CD4-positive, alpha-beta memory T cell (primary cell): ENCODE results near the gene ZC3HAV1. TPM values are rescaled to one million over a fixed set of nuclear protein-coding genes. Genes with fewer than 3 reads are reported as not detected.
A peak's percentile ranks its signal among the peaks of the same experiment; 100 is the strongest.

Source experiments
- CTCF ChIA-PET: fragments of 350-600 bp; sonication (Branson Sonifier 250); formaldehyde crosslinking; loops from one replicate; lab custom pipeline; 2021; ENCODE audit warnings: inconsistent platforms; ENCODE audit not compliant: partially characterized antibody; lab: Charles Lee
- POLR2A ChIA-PET: fragments of 350-600 bp; sonication (Branson Sonifier 250); formaldehyde crosslinking; loops from one replicate; lab custom pipeline; 2021; ENCODE audit not compliant: partially characterized antibody; lab: Charles Lee
- DNase-seq, 5 donors: peaks; one replicate each; pipeline versions ENCODE4 v3.0.0 to v3.0.0-alpha.2; 2020 to 2022; ENCODE audit warnings: mixed read lengths in 1 of 5
- H3K27ac ChIP-seq: one replicate; pipeline ENCODE4 v1.7.0; 2013; ENCODE audit warnings: low read depth, low read length
- H3K27me3 ChIP-seq: 2 replicates; pipeline ENCODE4 v1.7.0; 2013; ENCODE audit warnings: mild to moderate bottlenecking, low read length, moderate library complexity; ENCODE audit not compliant: insufficient read depth
- H3K36me3 ChIP-seq: 2 replicates; pipeline ENCODE4 v1.7.0; 2013; ENCODE audit warnings: mild to moderate bottlenecking, low read length, moderate library complexity; ENCODE audit not compliant: insufficient read depth
- H3K4me1 ChIP-seq: 2 replicates; pipeline ENCODE4 v1.7.0; 2013; ENCODE audit warnings: mild to moderate bottlenecking, low read length, moderate library complexity; ENCODE audit not compliant: insufficient read depth
- H3K4me3 ChIP-seq, 2 donors: one replicate each; pipeline ENCODE4 v1.7.0; 2013; ENCODE audit warnings: low read length in 2 of 2, mild to moderate bottlenecking in 1 of 2
- H3K9me3 ChIP-seq, 2 donors: one replicate each; pipeline ENCODE4 v1.7.0; 2013; ENCODE audit warnings: low read length in 2 of 2, control low read depth in 1 of 2; ENCODE audit not compliant: control insufficient read depth in 1 of 2
- H3K27ac Mint-ChIP-seq, 7 donors: one replicate each; pipeline ENCODE4 v1.8.0; 2020 to 2021; ENCODE audit warnings: mixed read lengths in 7 of 7, mild to moderate bottlenecking in 6 of 7, inconsistent platforms in 3 of 7, moderate library complexity in 3 of 7
- H3K27me3 Mint-ChIP-seq, 2 donors: one replicate each; pipeline ENCODE4 v1.8.0; 2020 to 2021; ENCODE audit warnings: mixed read lengths in 2 of 2
- H3K36me3 Mint-ChIP-seq, 2 donors: one replicate each; pipeline ENCODE4 v1.8.0; 2020 to 2021; ENCODE audit warnings: mixed read lengths in 2 of 2, inconsistent platforms in 1 of 2, mild to moderate bottlenecking in 1 of 2
- H3K4me1 Mint-ChIP-seq, 4 donors: one replicate each; pipeline ENCODE4 v1.8.0; 2020 to 2021; ENCODE audit warnings: mixed read lengths in 4 of 4, mild to moderate bottlenecking in 1 of 4
- H3K4me3 Mint-ChIP-seq, 8 donors: one replicate each; pipeline ENCODE4 v1.8.0; 2020 to 2021; ENCODE audit warnings: mixed read lengths in 8 of 8, mild to moderate bottlenecking in 7 of 8, moderate library complexity in 6 of 8, inconsistent platforms in 3 of 8
- H3K9me3 Mint-ChIP-seq, 8 donors: one replicate each; pipeline ENCODE4 v1.8.0; 2020 to 2021; ENCODE audit warnings: mixed read lengths in 8 of 8, mild to moderate bottlenecking in 5 of 8, inconsistent platforms in 3 of 8, moderate library complexity in 1 of 8
- intact Hi-C: fragments of 100-400 bp; cut with micrococcal nuclease; formaldehyde crosslinking; loops from one replicate; pipeline ENCODE4 v1.15.1; 2023
- polyA plus RNA-seq, 2 donors: library from polyadenylated mRNA; unstranded; fragments of 300-500 nt; fragmentation: Illumina TruSeq; gene quantifications; one replicate each; pipeline ENCODE4 v1.2.3, GENCODE V29; 2021
- total RNA-seq, 2 experiments: library from RNA; stranded (reverse); gene quantifications; one replicate each; pipeline ENCODE4 v1.2.3, GENCODE V29; 2021

ZC3HAV1 gene
- total and polyA plus RNA-seq, 4 experiments from 2014 or later, result 150 to 169 (median 157) TPM

DNA sequence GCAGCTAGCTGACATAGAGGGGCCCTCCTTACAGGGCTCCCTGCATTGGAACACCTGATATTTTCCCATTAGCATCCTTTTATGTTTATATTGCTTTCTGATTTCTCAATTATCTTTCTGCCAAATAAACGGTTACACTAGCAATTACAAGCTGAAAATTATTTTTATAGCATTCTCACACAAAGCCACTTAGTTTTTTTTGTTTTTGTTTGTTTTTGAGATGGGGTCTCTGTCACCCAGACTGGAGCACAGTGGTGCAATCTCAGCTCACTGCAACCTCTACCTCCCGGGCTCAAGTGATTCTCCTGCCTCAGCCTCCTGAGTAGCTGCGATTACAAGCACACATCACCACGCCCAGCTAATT lies 9.9 kb upstream of the ZC3HAV1 start:
- H3K27ac ChIP-seq, result peak overlapping the region; percentile 4
- H3K9me3 ChIP-seq, result no peaks in the 10 kb centered on the region
- peak overlapping the region in 1 of 2 donors; percentile 8 for H3K4me3 ChIP-seq
- H3K4me3 Mint-ChIP-seq, result peak overlapping the region in 5 of 8 donors; percentile 67 to 86 (median 81)
- no peaks in the 10 kb centered on the region for H3K27me3 ChIP-seq
- intact Hi-C loops, result loop anchor here (10.0 kb wide), 1 partner anchor 365 kb away; no protein-coding TSS in a partner anchor
- peaks cover 29% of the 10 kb centered on the region for H3K4me1 ChIP-seq
- no peak for DNase-seq
- ChIA-PET POLR2A (interaction anchor here (1.1 to 3.2 kb wide), 6 partner anchors 9 to 45 kb away, joined by 6 to 30 read pairs (median 15); partner anchors contain the start of gene ZC3HAV1), CTCF (interaction anchor here (1.1 to 1.4 kb wide), 3 partner anchors 9 to 233 kb away, joined by 4 to 6 read pairs (median 4); no protein-coding TSS in a partner anchor)
- peaks cover 20 to 51% (median 25%) of the 10 kb centered on the region in 4 donors for H3K4me1 Mint-ChIP-seq
- no peaks in the 10 kb centered on the region for H3K9me3 Mint-ChIP-seq
- H3K36me3 Mint-ChIP-seq, result no peaks in the 10 kb centered on the region
- H3K27ac Mint-ChIP-seq, result peak overlapping the region in 6 of 7 donors; percentile 41 to 93 (median 90)
- H3K27me3 Mint-ChIP-seq, result peaks cover 0 to 3% of the 10 kb centered on the region in 2 donors
- no peaks in the 10 kb centered on the region for H3K36me3 ChIP-seq

DNA sequence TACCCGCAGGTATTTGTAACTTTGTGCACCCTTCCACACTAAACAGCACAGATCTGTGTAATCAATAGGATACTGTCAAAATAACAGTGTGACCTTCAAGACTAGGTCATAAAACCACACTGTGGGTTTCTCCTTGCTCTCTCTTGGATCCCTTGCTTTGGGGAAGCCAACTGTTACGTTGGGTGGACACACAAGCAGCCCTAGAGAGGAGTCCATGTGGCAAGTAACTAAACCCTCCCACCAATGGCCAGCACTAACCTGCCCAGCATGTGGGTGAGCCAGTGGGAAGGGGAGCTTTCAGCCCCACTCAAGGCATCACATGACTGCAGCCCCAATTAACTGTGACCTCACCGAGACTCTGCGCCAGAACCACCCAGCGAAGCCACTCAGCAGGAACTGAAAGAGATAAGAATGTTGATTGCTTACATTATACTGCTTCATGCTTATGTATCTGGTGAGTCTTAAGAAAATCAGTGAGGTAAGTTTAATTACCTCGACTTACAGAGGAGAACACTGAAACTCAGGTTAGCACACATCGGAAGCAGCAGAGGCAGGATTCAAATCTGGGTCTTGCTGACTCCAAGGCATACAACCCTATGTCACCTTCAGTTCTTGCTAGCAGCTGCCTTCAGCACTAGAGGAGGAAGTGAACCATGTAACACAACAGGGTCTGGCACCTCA lies 9.4 kb upstream of the ZC3HAV1 start:
- Histone ChIP-seq H3K27me3 (no peaks in the 10 kb centered on the region), H3K4me3 (peak overlapping the region in 1 of 2 donors; percentile 8), H3K27ac (peak overlapping the region; percentile 4), H3K9me3 (no peaks in the 10 kb centered on the region), H3K4me1 (peaks cover 28% of the 10 kb centered on the region), H3K36me3 (no peaks in the 10 kb centered on the region)
- no peaks in the 10 kb centered on the region for H3K9me3 Mint-ChIP-seq
- H3K36me3 Mint-ChIP-seq, result no peaks in the 10 kb centered on the region
- peak overlapping the region; percentile 67 to 86 (median 78) for H3K4me3 Mint-ChIP-seq
- peak overlapping the region; percentile 59 to 93 (median 89) for H3K27ac Mint-ChIP-seq
- H3K27me3 Mint-ChIP-seq, result peaks cover 0 to 3% of the 10 kb centered on the region in 2 donors
- POLR2A ChIA-PET, result interaction anchor here (1.1 to 3.2 kb wide), 8 partner anchors 9 to 44 kb away, joined by 3 to 30 read pairs (median 9); partner anchors contain the start of gene ZC3HAV1
- intact Hi-C loops, result loop anchor here (1.0 to 10.0 kb wide), 3 partner anchors 10 to 364 kb away; partner anchors contain the start of gene ZC3HAV1
- peak in 3 of 5 donors; percentile 47 to 72 (median 53) for DNase-seq
- CTCF ChIA-PET, result interaction anchor here (0.8 to 1.9 kb wide), 6 partner anchors 8 to 232 kb away, joined by 3 to 8 read pairs (median 4); no protein-coding TSS in a partner anchor
- H3K4me1 Mint-ChIP-seq, result peaks cover 23 to 51% (median 29%) of the 10 kb centered on the region in 4 donors

DNA sequence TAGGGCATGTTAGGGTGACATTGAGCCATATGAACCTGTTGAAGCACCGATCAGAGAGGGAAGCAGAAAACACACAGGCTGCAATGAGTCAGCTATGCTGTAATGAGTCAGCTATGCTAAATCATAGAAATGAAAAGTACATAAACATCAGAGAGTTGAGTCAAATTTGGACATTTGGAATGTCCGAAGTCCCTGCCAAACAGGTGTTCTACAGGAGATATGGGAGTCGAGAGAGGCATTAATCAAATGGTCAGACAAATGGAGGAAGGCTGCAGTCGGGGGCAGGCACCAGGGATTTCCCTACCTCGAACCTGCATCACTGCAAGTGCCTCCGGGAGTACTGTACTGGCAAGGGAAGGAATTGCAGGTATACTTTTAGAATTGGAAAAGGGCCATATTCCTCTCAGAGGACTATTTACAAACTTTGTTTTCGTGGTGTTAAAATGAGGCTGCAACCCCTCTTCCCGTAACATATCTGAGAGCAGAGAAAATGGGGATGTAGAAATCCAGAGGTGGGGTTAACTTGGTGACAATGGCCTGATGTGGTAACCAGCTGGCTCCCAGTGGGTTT lies 8.8 kb upstream of the ZC3HAV1 start:
- Mint-ChIP-seq H3K27ac (peak overlapping the region; percentile 59 to 93 (median 89)), H3K4me1 (peaks cover 25 to 52% (median 32%) of the 10 kb centered on the region in 4 donors), H3K27me3 (peaks cover 0 to 3% of the 10 kb centered on the region in 2 donors), H3K36me3 (no peaks in the 10 kb centered on the region), H3K9me3 (no peaks in the 10 kb centered on the region), H3K4me3 (peak overlapping the region; percentile 48 to 86 (median 78))
- H3K27me3 ChIP-seq, result no peaks in the 10 kb centered on the region
- H3K27ac ChIP-seq, result peak overlapping the region; percentile 4
- intact Hi-C loops, result loop anchor here (1.0 to 10.0 kb wide), 3 partner anchors 9 to 364 kb away; partner anchors contain the start of gene ZC3HAV1
- no peak for DNase-seq
- ChIA-PET CTCF (interaction anchor here (0.8 to 1.9 kb wide), 5 partner anchors 9 to 102 kb away, joined by 3 to 8 read pairs (median 5); no protein-coding TSS in a partner anchor), POLR2A (interaction anchor here (0.6 to 3.2 kb wide), 9 partner anchors 8 to 101 kb away, joined by 3 to 30 read pairs (median 7); partner anchors contain the start of gene ZC3HAV1)
- no peaks in the 10 kb centered on the region for H3K36me3 ChIP-seq
- H3K4me3 ChIP-seq, result peak overlapping the region in 1 of 2 donors; percentile 8
- no peaks in the 10 kb centered on the region for H3K9me3 ChIP-seq
- peaks cover 28% of the 10 kb centered on the region for H3K4me1 ChIP-seq

DNA sequence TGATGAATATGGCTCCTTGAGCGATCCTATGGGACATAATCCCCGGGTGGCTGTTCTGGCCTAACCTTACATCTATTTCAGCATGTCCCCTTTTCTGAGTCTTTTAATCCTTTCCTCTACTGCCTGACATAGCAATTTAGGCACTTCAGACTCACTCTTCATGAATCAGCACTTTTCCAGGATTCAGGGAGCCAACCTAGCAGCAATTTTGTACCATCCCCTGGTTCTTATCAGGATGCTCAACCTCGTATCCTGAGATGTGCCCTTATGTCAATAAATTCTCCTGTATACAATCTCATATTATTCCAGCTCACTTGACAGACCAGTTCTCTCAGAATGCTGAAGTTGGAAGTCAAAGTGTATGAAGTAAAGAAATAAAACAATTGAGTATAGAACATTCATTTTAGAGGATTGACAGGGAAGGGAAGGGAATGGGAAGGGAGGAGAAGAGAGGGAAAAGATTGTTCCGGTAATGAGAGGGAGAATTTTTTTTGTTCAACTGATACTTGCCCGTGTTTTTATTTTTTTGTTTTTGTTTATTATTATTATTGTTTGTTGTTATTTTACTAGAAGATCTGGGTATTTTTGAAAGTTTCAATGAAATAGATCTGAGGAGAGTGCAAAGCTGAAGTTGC lies 8.2 kb upstream of the ZC3HAV1 start:
- intact Hi-C loops, result loop anchor here (1.0 to 10.0 kb wide), 3 partner anchors 8 to 363 kb away; partner anchors contain the start of gene ZC3HAV1
- Histone ChIP-seq H3K4me1 (peaks cover 32% of the 10 kb centered on the region), H3K27me3 (no peaks in the 10 kb centered on the region), H3K36me3 (no peaks in the 10 kb centered on the region), H3K9me3 (no peaks in the 10 kb centered on the region), H3K4me3 (no peak overlapping the region), H3K27ac (no peak overlapping the region)
- H3K27me3 Mint-ChIP-seq, result peaks cover 0 to 3% of the 10 kb centered on the region in 2 donors
- H3K4me3 Mint-ChIP-seq, result peak overlapping the region in 5 of 8 donors; percentile 48 to 83 (median 81)
- DNase-seq, result no peak
- H3K9me3 Mint-ChIP-seq, result no peaks in the 10 kb centered on the region
- CTCF ChIA-PET, result interaction anchor here (1.1 to 1.9 kb wide), 2 partner anchors 23 to 101 kb away, joined by 3 to 8 read pairs; no protein-coding TSS in a partner anchor
- H3K36me3 Mint-ChIP-seq, result no peaks in the 10 kb centered on the region
- peaks cover 28 to 58% (median 37%) of the 10 kb centered on the region in 4 donors for H3K4me1 Mint-ChIP-seq
- POLR2A ChIA-PET, result interaction anchor here (0.6 to 3.2 kb wide), 7 partner anchors 14 to 100 kb away, joined by 3 to 30 read pairs (median 5); a partner anchor contains a TSS
- peak overlapping the region in 4 of 7 donors; percentile 5 to 89 (median 74) for H3K27ac Mint-ChIP-seq

DNA sequence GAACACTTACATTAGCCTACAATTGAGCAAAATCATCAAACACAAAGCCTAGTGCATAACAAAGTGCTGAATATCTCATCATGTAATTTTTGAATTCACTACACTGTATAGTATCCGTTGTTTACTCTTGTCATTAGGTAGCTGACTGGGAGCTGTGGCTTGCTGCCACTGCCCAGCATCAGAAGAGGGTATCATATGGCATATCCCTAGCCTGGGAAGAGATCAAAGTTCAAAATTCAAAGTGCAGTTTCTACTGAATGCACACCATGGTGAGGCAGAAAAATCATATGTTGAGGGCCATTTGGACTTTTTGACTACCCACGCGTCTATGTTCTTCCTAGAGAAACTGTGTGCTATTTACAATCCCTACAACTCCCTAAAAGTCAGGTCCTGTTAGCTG lies 7.5 kb upstream of the ZC3HAV1 start:
- Mint-ChIP-seq H3K4me1 (peaks cover 31 to 65% (median 42%) of the 10 kb centered on the region in 4 donors), H3K4me3 (no peak overlapping the region), H3K27me3 (peaks cover 0 to 3% of the 10 kb centered on the region in 2 donors), H3K36me3 (no peaks in the 10 kb centered on the region), H3K27ac (peak overlapping the region in 2 of 7 donors; percentile 15 to 59), H3K9me3 (no peaks in the 10 kb centered on the region)
- no peaks in the 10 kb centered on the region for H3K27me3 ChIP-seq
- ChIA-PET CTCF (interaction anchor here (0.6 kb wide), 1 partner anchor 53 kb away, joined by 3 read pairs; no protein-coding TSS in a partner anchor), POLR2A (interaction anchor here (2.9 kb wide), 1 partner anchor 22 kb away, joined by 30 read pairs; no protein-coding TSS in a partner anchor)
- no peak overlapping the region for H3K4me3 ChIP-seq
- H3K27ac ChIP-seq, result no peak overlapping the region
- intact Hi-C loops, result loop anchor here (10.0 kb wide), 1 partner anchor 362 kb away; no protein-coding TSS in a partner anchor
- no peak for DNase-seq
- no peaks in the 10 kb centered on the region for H3K36me3 ChIP-seq
- H3K4me1 ChIP-seq, result peaks cover 39% of the 10 kb centered on the region
- no peaks in the 10 kb centered on the region for H3K9me3 ChIP-seq

DNA sequence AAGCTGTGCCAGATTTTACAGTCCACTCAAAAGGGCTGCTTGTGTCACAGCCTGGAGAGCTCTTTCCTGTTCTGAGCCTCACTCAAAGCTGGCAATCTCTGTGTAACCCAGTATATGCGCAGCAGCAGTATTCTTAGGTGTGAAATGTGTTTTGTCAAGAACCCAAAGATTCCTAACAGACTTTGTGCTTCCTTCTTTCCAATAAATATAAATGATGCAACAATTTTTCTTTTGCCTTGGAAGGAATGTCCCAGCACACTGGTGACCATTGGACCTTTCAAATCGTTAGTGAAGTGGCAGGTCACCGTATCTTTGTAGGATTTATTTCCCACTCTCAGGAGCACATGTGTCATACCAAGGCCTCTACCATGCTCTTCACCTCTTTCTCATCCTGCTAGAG lies 5.6 kb upstream of the ZC3HAV1 start:
- ChIA-PET POLR2A (interaction anchor here (0.9 to 4.7 kb wide), 5 partner anchors 11 to 44 kb away, joined by 3 to 46 read pairs (median 5); no protein-coding TSS in a partner anchor), CTCF (interaction anchor here (1.0 to 3.5 kb wide), 5 partner anchors 9 to 34 kb away, joined by 3 to 17 read pairs (median 4); no protein-coding TSS in a partner anchor)
- Mint-ChIP-seq H3K27me3 (peaks cover 0 to 3% of the 10 kb centered on the region in 2 donors), H3K36me3 (peaks cover 0 to under 1% of the 10 kb centered on the region in 2 donors), H3K27ac (peak overlapping the region in 1 of 7 donors; percentile 47), H3K4me1 (peaks cover 45 to 84% (median 59%) of the 10 kb centered on the region in 4 donors), H3K4me3 (no peak overlapping the region), H3K9me3 (no peaks in the 10 kb centered on the region)
- DNase-seq, result no peak
- no peaks in the 10 kb centered on the region for H3K36me3 ChIP-seq
- no peaks in the 10 kb centered on the region for H3K27me3 ChIP-seq
- H3K4me3 ChIP-seq, result no peak overlapping the region
- no peaks in the 10 kb centered on the region for H3K9me3 ChIP-seq
- intact Hi-C loops, result loop anchor here (10.0 kb wide), 1 partner anchor 360 kb away; no protein-coding TSS in a partner anchor
- peaks cover 57% of the 10 kb centered on the region for H3K4me1 ChIP-seq
- H3K27ac ChIP-seq, result no peak overlapping the region
